H9 (cell line): Measurements from ENCODE around the gene S100A2. TPM values are rescaled to one million over a fixed set of nuclear protein-coding genes. Genes with fewer than 3 reads are reported as not detected.

Experiments used
- DNase-seq: peaks from one replicate; pipeline ENCODE4 v3.0.0-alpha.2; 2017
- H2AFZ ChIP-seq: one replicate; pipeline ENCODE4 v1.6.1; 2013; ENCODE audit warnings: mild to moderate bottlenecking, low read length, control low read depth, moderate library complexity
- H2AK5ac ChIP-seq: 2 replicates; pipeline ENCODE4 v1.6.1; 2013; ENCODE audit warnings: low read length, control low read depth, mixed read lengths; ENCODE audit not compliant: insufficient read length
- H2BK120ac ChIP-seq: one replicate; pipeline ENCODE4 v1.6.1; 2013; ENCODE audit warnings: low read depth, mild to moderate bottlenecking, low read length, control low read depth, inconsistent platforms; ENCODE audit not compliant: poor library complexity, severe bottlenecking
- H2BK12ac ChIP-seq: 2 replicates; pipeline ENCODE4 v1.6.1; 2013; ENCODE audit warnings: low read length, control low read depth, mixed read lengths, low read depth; ENCODE audit not compliant: insufficient read length
- H2BK15ac ChIP-seq: 2 replicates; pipeline ENCODE4 v1.6.1; 2013; ENCODE audit warnings: low read depth, low read length, control low read depth
- H2BK20ac ChIP-seq: one replicate; pipeline ENCODE4 v1.6.1; 2013; ENCODE audit warnings: low read depth, mild to moderate bottlenecking, low read length, control low read depth, inconsistent platforms; ENCODE audit not compliant: poor library complexity, severe bottlenecking
- H2BK5ac ChIP-seq: 2 replicates; pipeline ENCODE4 v1.6.1; 2013; ENCODE audit warnings: low read length, control low read depth, mixed read lengths; ENCODE audit not compliant: insufficient read length
- H3K14ac ChIP-seq: 2 replicates; pipeline ENCODE4 v1.6.1; 2013; ENCODE audit warnings: low read length, control low read depth; ENCODE audit not compliant: insufficient read depth
- H3K18ac ChIP-seq: 2 replicates; pipeline ENCODE4 v1.6.1; 2013; ENCODE audit warnings: low read depth, mild to moderate bottlenecking, mixed read lengths, low read length, control low read depth; ENCODE audit not compliant: insufficient read length
- H3K23ac ChIP-seq: 2 replicates; pipeline ENCODE4 v1.6.1; 2013; ENCODE audit warnings: low read length, control low read depth, mixed read lengths, low read depth; ENCODE audit not compliant: insufficient read length
- H3K23me2 ChIP-seq: 2 replicates; pipeline ENCODE4 v1.6.1; 2013; ENCODE audit warnings: low read depth, mild to moderate bottlenecking, mixed read lengths, low read length, control low read depth; ENCODE audit not compliant: insufficient read length, poor library complexity, severe bottlenecking
- H3K27ac ChIP-seq: 2 replicates; pipeline ENCODE4 v1.5.1; 2013; ENCODE audit warnings: low read length, control low read depth, mixed read lengths, low read depth; ENCODE audit not compliant: insufficient read length
- H3K27me3 ChIP-seq: 2 replicates; pipeline ENCODE4 v1.6.1; 2013; ENCODE audit warnings: low read length, control low read depth, inconsistent platforms; ENCODE audit not compliant: insufficient read depth
- H3K4ac ChIP-seq: 2 replicates; pipeline ENCODE4 v1.6.1; 2013; ENCODE audit warnings: low read depth, mild to moderate bottlenecking, control low read depth, inconsistent platforms, low read length, moderate library complexity
- H3K4me1 ChIP-seq: 2 replicates; pipeline ENCODE4 v1.6.1; 2013; ENCODE audit warnings: low read length, control low read depth, inconsistent platforms; ENCODE audit not compliant: insufficient read depth
- H3K4me2 ChIP-seq: 2 replicates; pipeline ENCODE4 v1.6.1; 2013; ENCODE audit warnings: low read length, control low read depth, mixed read lengths; ENCODE audit not compliant: insufficient read length, insufficient read depth
- H3K56ac ChIP-seq: 2 replicates; pipeline ENCODE4 v1.6.1; 2013; ENCODE audit warnings: low read depth, mild to moderate bottlenecking, mixed read lengths, low read length, control low read depth; ENCODE audit not compliant: insufficient read length
- H3K79me1 ChIP-seq: 2 replicates; pipeline ENCODE4 v1.6.1; 2013; ENCODE audit warnings: low read depth, mild to moderate bottlenecking, moderate library complexity, low read length, control low read depth, inconsistent platforms; ENCODE audit not compliant: insufficient read depth, poor library complexity, severe bottlenecking
- H3K79me2 ChIP-seq: 2 replicates; pipeline ENCODE4 v1.6.1; 2013; ENCODE audit warnings: low read length, control low read depth, inconsistent platforms; ENCODE audit not compliant: insufficient read depth
- H3K9ac ChIP-seq: 2 replicates; pipeline ENCODE4 v1.6.1; 2013; ENCODE audit warnings: low read length, control low read depth, mixed read lengths; ENCODE audit not compliant: insufficient read length; ENCODE audit errors: extremely low read depth
- H3K9me3 ChIP-seq: one replicate; pipeline ENCODE4 v1.6.1; 2013; ENCODE audit warnings: low read depth, low read length, inconsistent platforms; ENCODE audit not compliant: control insufficient read depth
- H3T11ph ChIP-seq: one replicate; pipeline ENCODE4 v1.6.1; 2013; ENCODE audit warnings: mild to moderate bottlenecking, low read length, control low read depth, inconsistent platforms
- H4K20me1 ChIP-seq: one replicate; pipeline ENCODE4 v1.6.1; 2013; ENCODE audit not compliant: control insufficient read depth, insufficient read length, insufficient read depth
- H4K5ac ChIP-seq: 2 replicates; pipeline ENCODE4 v1.6.1; 2013; ENCODE audit warnings: low read depth, mild to moderate bottlenecking, mixed read lengths, low read length, control low read depth; ENCODE audit not compliant: insufficient read length
- H4K8ac ChIP-seq: replicated peaks from 2 replicates; pipeline ENCODE4 v1.6.1; 2013; ENCODE audit warnings: low read length, control low read depth, mixed read lengths, low read depth; ENCODE audit not compliant: insufficient read length
- H4K91ac ChIP-seq: 2 replicates; pipeline ENCODE4 v1.6.1; 2013; ENCODE audit warnings: low read depth, mild to moderate bottlenecking, moderate library complexity, mixed read lengths, low read length, control low read depth; ENCODE audit not compliant: insufficient read length
- H3K27ac Mint-ChIP-seq, 3 experiments: 2 replicates in 2 of 3; 3 replicates in 1 of 3; pipeline ENCODE4 v1.8.0; 2020 to 2021; ENCODE audit warnings: mixed read lengths in 3 of 3, mild to moderate bottlenecking in 1 of 3, moderate library complexity in 1 of 3
- H3K27me3 Mint-ChIP-seq: 2 replicates; pipeline ENCODE4 v1.8.0; 2021; ENCODE audit warnings: low read depth, mild to moderate bottlenecking, moderate library complexity, mixed read lengths
- H3K36me3 Mint-ChIP-seq, 3 experiments: 2 replicates in 2 of 3; 3 replicates in 1 of 3; pipeline ENCODE4 v1.8.0; 2020 to 2021; ENCODE audit warnings: low read depth in 3 of 3, mixed read lengths in 3 of 3; ENCODE audit not compliant: insufficient read depth in 1 of 3
- H3K4me1 Mint-ChIP-seq, 2 experiments: 2 replicates each; pipeline ENCODE4 v1.8.0; 2020; ENCODE audit warnings: mixed read lengths in 2 of 2
- H3K4me3 Mint-ChIP-seq, 2 experiments: 2 replicates in 1 of 2; 3 replicates in 1 of 2; pipeline ENCODE4 v1.8.0; 2020 to 2021; ENCODE audit warnings: mild to moderate bottlenecking in 2 of 2, mixed read lengths in 2 of 2, moderate library complexity in 1 of 2
- H3K9me3 Mint-ChIP-seq, 2 experiments: 2 replicates in 1 of 2; 3 replicates in 1 of 2; pipeline ENCODE4 v1.8.0; 2020; ENCODE audit warnings: mild to moderate bottlenecking in 2 of 2, mixed read lengths in 2 of 2, moderate library complexity in 1 of 2
- WGBS: extraction: QIAGEN DNeasy Blood & Tissue Kit; methylation state at CpG from one replicate; pipeline ENCODE4 v1.1.7; 2013; ENCODE audit warnings: missing lambda C conversion rate, low lambda C conversion rate, mixed read lengths; ENCODE audit not compliant: insufficient read length; ENCODE audit errors: extremely low coverage; 5-methylcytosine and 5-hydroxymethylcytosine counted together
- total RNA-seq: library from RNA; stranded (reverse); gene quantifications from 2 replicates; pipeline ENCODE4 v1.2.1, GENCODE V29; 2021
- TF ChIP-seq, protein P1 (sequence below): fragments of 200-600 bp; sonication (generic); conservative IDR thresholded peaks from 3 replicates; pipeline ENCODE4 v1.8.0; 2021; ENCODE audit warnings: antibody characterized with exemption, mild to moderate bottlenecking

S100A2 gene
- total RNA-seq, 1 experiment from 2014 or later, result 0.57 TPM

DNA sequence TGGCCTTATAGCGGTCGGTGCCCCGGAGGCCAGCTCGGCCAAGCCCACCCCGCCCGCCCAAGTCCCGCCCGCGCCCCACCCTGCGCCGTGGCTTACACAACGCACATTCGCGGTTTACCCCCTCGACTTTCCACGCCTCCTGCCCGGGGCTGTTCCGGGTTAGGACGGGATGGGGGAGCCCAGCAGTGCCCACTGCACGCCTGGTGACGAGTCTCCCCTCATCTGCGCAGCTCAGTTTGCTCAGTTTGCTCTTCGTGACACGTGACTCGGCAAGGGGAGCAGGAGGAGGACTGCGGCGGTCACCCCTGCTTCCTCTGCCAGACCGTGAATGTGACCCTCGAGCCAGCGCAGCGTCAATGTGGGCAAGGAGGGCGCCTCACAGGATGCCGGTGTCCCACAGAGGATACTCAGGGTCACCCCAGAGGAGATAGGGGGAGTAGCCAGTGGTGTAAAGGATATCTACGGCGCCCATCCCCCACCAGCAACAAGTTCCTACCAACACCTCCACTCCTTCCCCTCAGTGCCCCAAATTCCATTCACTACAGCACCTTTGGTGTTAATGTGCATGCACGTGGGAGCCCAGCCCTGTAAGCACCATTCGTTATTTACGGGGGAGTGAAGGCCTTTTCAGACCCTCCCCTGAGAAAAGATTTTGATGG lies 29.5 kb downstream of the S100A2 start:
- no peaks in the 10 kb centered on the region; the same call in 1 of the 2 replicates for H3K27me3 ChIP-seq
- H2BK120ac ChIP-seq, result no peak overlapping the region
- Mint-ChIP-seq H3K4me1 (peaks cover 34 to 42% of the 10 kb centered on the region in 2 experiments), H3K9me3 (no peaks in the 10 kb centered on the region), H3K27ac (no peak overlapping the region; a peak in 1 of 7 replicates), H3K36me3 (no peaks in the 10 kb centered on the region), H3K27me3 (peaks cover 1% of the 10 kb centered on the region), H3K4me3 (peak overlapping the region in 1 of 2 experiments; percentile 68; a peak in 3 of 5 replicates)
- no peaks in the 10 kb centered on the region for H3K79me1 ChIP-seq
- no peak overlapping the region for H2AFZ ChIP-seq
- peaks cover 7% of the 10 kb centered on the region; the same call in 1 of the 2 replicates for H3K4me1 ChIP-seq
- no peak overlapping the region for H3K56ac ChIP-seq
- no peak overlapping the region for H2BK12ac ChIP-seq
- TF ChIP-seq, protein P1, sequence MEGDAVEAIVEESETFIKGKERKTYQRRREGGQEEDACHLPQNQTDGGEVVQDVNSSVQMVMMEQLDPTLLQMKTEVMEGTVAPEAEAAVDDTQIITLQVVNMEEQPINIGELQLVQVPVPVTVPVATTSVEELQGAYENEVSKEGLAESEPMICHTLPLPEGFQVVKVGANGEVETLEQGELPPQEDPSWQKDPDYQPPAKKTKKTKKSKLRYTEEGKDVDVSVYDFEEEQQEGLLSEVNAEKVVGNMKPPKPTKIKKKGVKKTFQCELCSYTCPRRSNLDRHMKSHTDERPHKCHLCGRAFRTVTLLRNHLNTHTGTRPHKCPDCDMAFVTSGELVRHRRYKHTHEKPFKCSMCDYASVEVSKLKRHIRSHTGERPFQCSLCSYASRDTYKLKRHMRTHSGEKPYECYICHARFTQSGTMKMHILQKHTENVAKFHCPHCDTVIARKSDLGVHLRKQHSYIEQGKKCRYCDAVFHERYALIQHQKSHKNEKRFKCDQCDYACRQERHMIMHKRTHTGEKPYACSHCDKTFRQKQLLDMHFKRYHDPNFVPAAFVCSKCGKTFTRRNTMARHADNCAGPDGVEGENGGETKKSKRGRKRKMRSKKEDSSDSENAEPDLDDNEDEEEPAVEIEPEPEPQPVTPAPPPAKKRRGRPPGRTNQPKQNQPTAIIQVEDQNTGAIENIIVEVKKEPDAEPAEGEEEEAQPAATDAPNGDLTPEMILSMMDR, result no peak
- H3T11ph ChIP-seq, result no peak overlapping the region
- H3K18ac ChIP-seq, result no peak overlapping the region
- H3K4ac ChIP-seq, result no peak overlapping the region
- H3K27ac ChIP-seq, result no peak overlapping the region
- no peaks in the 10 kb centered on the region for H3K79me2 ChIP-seq
- H3K9ac ChIP-seq, result no peak overlapping the region
- H4K8ac ChIP-seq, result no peak overlapping the region
- no peak overlapping the region for H3K23ac ChIP-seq
- peak overlapping the region; percentile 36 for H3K4me2 ChIP-seq
- H3K23me2 ChIP-seq, result no peaks in the 10 kb centered on the region
- no peaks in the 10 kb centered on the region for H3K9me3 ChIP-seq
- no peak overlapping the region for H2BK15ac ChIP-seq
- no peak for DNase-seq
- peak overlapping the region; percentile 44; the same call in 1 of the 2 replicates for H3K14ac ChIP-seq
- WGBS, result no CpG with 5 or more reads among the region's 38 CpGs
- no peaks in the 10 kb centered on the region for H4K20me1 ChIP-seq
- H4K5ac ChIP-seq, result no peak overlapping the region
- no peak overlapping the region for H4K91ac ChIP-seq
- no peak overlapping the region for H2BK20ac ChIP-seq
- no peak overlapping the region for H2AK5ac ChIP-seq
- H2BK5ac ChIP-seq, result no peak overlapping the region
